Activated naive CD8-positive, alpha-beta T cell treated with anti-CD3 and anti-CD28 coated beads for 36 hours (primary cell): ENCODE data around the gene LPAR5. TPM values are rescaled to one million over a fixed set of nuclear protein-coding genes. Genes with fewer than 3 reads are reported as not detected.

Experiments used
- DNase-seq: peaks from one replicate; pipeline ENCODE4 v3.0.0; 2021
- H3K27ac Mint-ChIP-seq: one replicate; pipeline ENCODE4 v1.8.0; 2022; ENCODE audit warnings: mild to moderate bottlenecking, moderate library complexity, mixed read lengths
- H3K27me3 Mint-ChIP-seq: one replicate; pipeline ENCODE4 v1.8.0; 2022; ENCODE audit warnings: mild to moderate bottlenecking, mixed read lengths
- H3K36me3 Mint-ChIP-seq: one replicate; pipeline ENCODE4 v1.8.0; 2021; ENCODE audit warnings: mild to moderate bottlenecking, mixed read lengths
- H3K4me1 Mint-ChIP-seq: one replicate; pipeline ENCODE4 v1.8.0; 2021; ENCODE audit warnings: mixed read lengths
- H3K4me3 Mint-ChIP-seq: one replicate; pipeline ENCODE4 v1.8.0; 2022; ENCODE audit warnings: mild to moderate bottlenecking, moderate library complexity, mixed read lengths
- H3K9me3 Mint-ChIP-seq: one replicate; pipeline ENCODE4 v1.8.0; 2022; ENCODE audit warnings: mixed read lengths
- total RNA-seq, 2 experiments: library from RNA; stranded (reverse); gene quantifications; one replicate each; pipeline ENCODE4 v1.2.3, GENCODE V29; 2021

The LPAR5 gene
- total RNA-seq, 2 experiments from 2014 or later, result 7.3 to 7.9 TPM

- no peak for DNase-seq
- no peaks in the 10 kb centered on the region for H3K9me3 Mint-ChIP-seq
- peaks cover 43% of the 10 kb centered on the region for H3K36me3 Mint-ChIP-seq
- peak overlapping the region; percentile 64 for H3K27ac Mint-ChIP-seq
- peak overlapping the region; percentile 100 for H3K4me3 Mint-ChIP-seq
- H3K4me1 Mint-ChIP-seq, result peaks cover 45% of the 10 kb centered on the region
- peaks cover 4% of the 10 kb centered on the region for H3K27me3 Mint-ChIP-seq
Measured at GRCh38 chr12:6569786-6570185, 66.0 kb downstream of the LPAR5 start.

GRCh38 chr12:6569312-6569711, 66.4 kb downstream of the LPAR5 start:
- Mint-ChIP-seq H3K27ac (peak overlapping the region; percentile 34), H3K36me3 (peaks cover 48% of the 10 kb centered on the region), H3K4me3 (peak overlapping the region; percentile 100), H3K27me3 (peaks cover 4% of the 10 kb centered on the region), H3K4me1 (peaks cover 46% of the 10 kb centered on the region), H3K9me3 (no peaks in the 10 kb centered on the region)
- DNase-seq, result no peak

Other genes with a start within 250 kb of the LPAR5 start
- 100 to 1,000 TPM; 175 to 181 TPM for gene CD27, start 191.0 kb downstream of the LPAR5 start, total RNA-seq
- 10 to 100 TPM; 23.7 to 26.6 TPM for gene TAPBPL, start 183.9 kb downstream of the LPAR5 start, total RNA-seq
- 10 to 100 TPM; 34.8 to 35.7 TPM for gene VAMP1, start 165.3 kb downstream of the LPAR5 start, total RNA-seq
- gene MRPL51, start 142.7 kb downstream of the LPAR5 start, total RNA-seq, result 100 to 1,000 TPM; 311 to 312 TPM
- 100 to 1,000 TPM; 167 to 171 TPM for gene NCAPD2, start 141.9 kb downstream of the LPAR5 start, total RNA-seq
- 1,000 to 10,000 TPM; 8,986 to 9,154 TPM for gene GAPDH, start 101.4 kb downstream of the LPAR5 start, total RNA-seq
- gene IFFO1, start 79.9 kb downstream of the LPAR5 start, total RNA-seq, result 1 to 10 TPM; 7.2 to 8.1 TPM
- gene NOP2, start 67.7 kb downstream of the LPAR5 start, total RNA-seq, result 100 to 1,000 TPM; 151 to 153 TPM
- 100 to 1,000 TPM; 262 to 293 TPM for gene CHD4, start 28.6 kb downstream of the LPAR5 start, total RNA-seq
- gene ACRBP, start 11.5 kb upstream of the LPAR5 start, total RNA-seq, result 1 to 10 TPM in 1 of 2 experiments, under 1 TPM in 1; 0.86 to 1.2 TPM
- 10 to 100 TPM; 10.9 to 11.1 TPM for gene ING4, start 27.2 kb upstream of the LPAR5 start, total RNA-seq
- 10 to 100 TPM; 60.6 to 61.8 TPM for gene ZNF384, start 53.4 kb upstream of the LPAR5 start, total RNA-seq
- under 1 TPM in 1 of 2 experiments, not detected in 1; 0.37 TPM for gene PIANP, start 64.9 kb upstream of the LPAR5 start, total RNA-seq
- 10 to 100 TPM; 37.1 to 41.6 TPM for gene COPS7A, start 88.1 kb upstream of the LPAR5 start, total RNA-seq
- gene MLF2, start 117.2 kb upstream of the LPAR5 start, total RNA-seq, result 100 to 1,000 TPM; 134 to 141 TPM
- gene PTMS, start 130.4 kb upstream of the LPAR5 start, total RNA-seq, result 10 to 100 TPM; 23.3 to 25.1 TPM
- gene LAG3, start 136.6 kb upstream of the LPAR5 start, total RNA-seq, result 10 to 100 TPM; 64.8 to 67.7 TPM
- 1 to 10 TPM; 2.2 to 2.5 TPM for gene CD4, start 153.6 kb upstream of the LPAR5 start, total RNA-seq
- under 1 TPM; 0.54 to 0.76 TPM for gene GPR162, start 185.9 kb upstream of the LPAR5 start, total RNA-seq
- under 1 TPM; 0.36 to 0.60 TPM for gene P3H3, start 192.4 kb upstream of the LPAR5 start, total RNA-seq
- gene GNB3, start 205.0 kb upstream of the LPAR5 start, total RNA-seq, result under 1 TPM in 1 of 2 experiments, not detected in 1; 0.10 TPM
- gene CDCA3, start 215.3 kb upstream of the LPAR5 start, total RNA-seq, result 10 to 100 TPM; 62.5 to 64.0 TPM
- 100 to 1,000 TPM; 125 to 127 TPM for gene USP5, start 216.2 kb upstream of the LPAR5 start, total RNA-seq
- gene TPI1, start 231.6 kb upstream of the LPAR5 start, total RNA-seq, result 1,000 to 10,000 TPM; 1,593 to 1,653 TPM
- gene SPSB2, start 237.3 kb upstream of the LPAR5 start, total RNA-seq, result 1 to 10 TPM; 2.7 to 3.0 TPM